Liver (tissue), 9 donors: ENCODE results near the gene KATNIP. TPM values are rescaled to one million over a fixed set of nuclear protein-coding genes. Genes with fewer than 3 reads are reported as not detected.

Experiments
- DNase-seq: peaks from one replicate; pipeline ENCODE4 v3.0.0-alpha.2; 2017; ENCODE audit warnings: low spot score
- H3K27ac ChIP-seq, 2 donors: one replicate each; pipeline ENCODE4 v1.7.0; 2013; ENCODE audit warnings: inconsistent platforms in 2 of 2, low read length in 2 of 2, control low read depth in 1 of 2, low read depth in 1 of 2, mild to moderate bottlenecking in 1 of 2
- H3K27me3 ChIP-seq, 4 donors: one replicate each; pipeline versions ENCODE4 v1.6.1 to v1.7.0; 2013; ENCODE audit warnings: low read length in 3 of 4, inconsistent platforms in 1 of 4, mild to moderate bottlenecking in 1 of 4, moderate library complexity in 1 of 4; ENCODE audit not compliant: control insufficient read depth in 4 of 4, insufficient read depth in 4 of 4
- H3K36me3 ChIP-seq, 4 donors: one replicate each; pipeline versions ENCODE4 v1.6.1 to v1.7.0; 2013; ENCODE audit warnings: low read length in 3 of 4, mild to moderate bottlenecking in 3 of 4, low read depth in 1 of 4, moderate library complexity in 1 of 4; ENCODE audit not compliant: control insufficient read depth in 4 of 4, insufficient read depth in 3 of 4
- H3K4me1 ChIP-seq, 4 donors: one replicate each; pipeline versions ENCODE4 v1.6.1 to v1.7.0; 2013; ENCODE audit warnings: low read length in 3 of 4, mild to moderate bottlenecking in 3 of 4, moderate library complexity in 1 of 4; ENCODE audit not compliant: control insufficient read depth in 4 of 4, insufficient read depth in 4 of 4
- H3K4me3 ChIP-seq, 3 donors: one replicate each; pipeline versions ENCODE4 v1.6.1 to v1.7.0; 2013; ENCODE audit warnings: low read length in 3 of 3, control low read depth in 1 of 3, low read depth in 1 of 3, mild to moderate bottlenecking in 1 of 3
- H3K9ac ChIP-seq, 2 donors: one replicate each; pipeline ENCODE4 v1.7.0; 2013; ENCODE audit warnings: low read length in 2 of 2, mild to moderate bottlenecking in 2 of 2, moderate library complexity in 2 of 2, control low read depth in 1 of 2, low read depth in 1 of 2
- H3K9me3 ChIP-seq, 4 donors: one replicate each; pipeline versions ENCODE4 v1.6.1 to v1.7.0; 2013; ENCODE audit warnings: low read length in 3 of 4; ENCODE audit not compliant: control insufficient read depth in 4 of 4
- EGR1 ChIP-seq, 2 donors: IDR thresholded peaks; 2 replicates each; pipeline ENCODE4 v1.6.1; 2016 to 2018; ENCODE audit warnings: antibody characterized with exemption in 2 of 2, low read depth in 2 of 2
- FOXA1 ChIP-seq: IDR thresholded peaks from 2 replicates; pipeline ENCODE4 v1.6.1; 2016; ENCODE audit warnings: antibody characterized with exemption
- FOXA2 ChIP-seq: IDR thresholded peaks from 2 replicates; pipeline ENCODE4 v1.6.1; 2016; ENCODE audit warnings: antibody characterized with exemption
- GABPA ChIP-seq, 2 donors: IDR thresholded peaks in 1 of 2; conservative IDR thresholded peaks in 1 of 2; 2 replicates each; pipeline ENCODE4 v1.6.1; 2016; ENCODE audit warnings: antibody characterized with exemption in 2 of 2, mild to moderate bottlenecking in 1 of 2, moderate library complexity in 1 of 2
- HNF4G ChIP-seq: IDR thresholded peaks from 2 replicates; pipeline ENCODE4 v1.6.1; 2016; ENCODE audit warnings: antibody characterized with exemption
- JUND ChIP-seq, 2 donors: IDR thresholded peaks; 2 replicates each; pipeline ENCODE4 v1.6.1; 2016; ENCODE audit warnings: antibody characterized with exemption in 2 of 2
- NR2F2 ChIP-seq: IDR thresholded peaks from 2 replicates; pipeline ENCODE4 v1.6.1; 2016; ENCODE audit warnings: antibody characterized with exemption
- RAD21 ChIP-seq, 2 donors: IDR thresholded peaks; 2 replicates each; pipeline ENCODE4 v1.6.1; 2016; ENCODE audit warnings: antibody characterized with exemption in 2 of 2, mild to moderate bottlenecking in 2 of 2
- SP1 ChIP-seq: IDR thresholded peaks from 2 replicates; pipeline ENCODE4 v1.6.1; 2018; ENCODE audit warnings: antibody characterized with exemption, mild to moderate bottlenecking
- TAF1 ChIP-seq: conservative IDR thresholded peaks from 2 replicates; pipeline ENCODE4 v1.6.1; 2016; ENCODE audit warnings: antibody characterized with exemption, mild to moderate bottlenecking
- YY1 ChIP-seq: IDR thresholded peaks from 2 replicates; pipeline ENCODE4 v1.6.1; 2016; ENCODE audit warnings: antibody characterized with exemption, mild to moderate bottlenecking
- WGBS: extraction: QIAGEN DNeasy Blood & Tissue Kit; methylation state at CpG from one replicate; pipeline ENCODE4 v1.1.7; 2013; 5-methylcytosine and 5-hydroxymethylcytosine counted together
- polyA plus RNA-seq, 2 donors: library from polyadenylated mRNA; stranded (reverse) in 1 of 2; unstranded in 1 of 2; fragments of 200-250 nt in 1 of 2; fragments of >200 nt in 1 of 2; fragmentation: Nextera tagmentation in 1 of 2; extraction: Ambion mirVana in 1 of 2; gene quantifications; one replicate each; pipeline versions ENCODE4 v1.2.1 to v1.2.3, GENCODE V29; 2013 to 2015
- total RNA-seq, 2 donors: library from RNA; depleted of rRNA; stranded (reverse); fragments of >200 nt; gene quantifications; one replicate each; pipeline ENCODE4 v1.2.3, GENCODE V29; 2014
- TF ChIP-seq, protein P1 (sequence below): IDR thresholded peaks from 2 replicates; pipeline ENCODE4 v1.6.1; 2016; ENCODE audit warnings: antibody characterized with exemption
- TF ChIP-seq, protein P2 (sequence below): IDR thresholded peaks from 2 replicates; pipeline ENCODE4 v1.6.1; 2016; ENCODE audit warnings: antibody characterized with exemption
- TF ChIP-seq, protein P3 (sequence below): fragments of 150-350 bp; IDR thresholded peaks from 2 replicates; pipeline ENCODE4 v1.5.1; 2017; ENCODE audit warnings: improper control_type of control experiment, low read depth, low read length; ENCODE audit not compliant: missing input control
- TF ChIP-seq, protein P4 (sequence below): IDR thresholded peaks from 2 replicates; pipeline ENCODE4 v1.6.1; 2016; ENCODE audit warnings: antibody characterized with exemption, mild to moderate bottlenecking
- donor health status: healthy.
- donor health status: healthy.
- donor health status: healthy.
- donor health status: healthy.
- donor health status: healthy.

KATNIP gene
- total and polyA plus RNA-seq, 4 donors: 2.0 to 6.5 (median 4.5) TPM

DNA sequence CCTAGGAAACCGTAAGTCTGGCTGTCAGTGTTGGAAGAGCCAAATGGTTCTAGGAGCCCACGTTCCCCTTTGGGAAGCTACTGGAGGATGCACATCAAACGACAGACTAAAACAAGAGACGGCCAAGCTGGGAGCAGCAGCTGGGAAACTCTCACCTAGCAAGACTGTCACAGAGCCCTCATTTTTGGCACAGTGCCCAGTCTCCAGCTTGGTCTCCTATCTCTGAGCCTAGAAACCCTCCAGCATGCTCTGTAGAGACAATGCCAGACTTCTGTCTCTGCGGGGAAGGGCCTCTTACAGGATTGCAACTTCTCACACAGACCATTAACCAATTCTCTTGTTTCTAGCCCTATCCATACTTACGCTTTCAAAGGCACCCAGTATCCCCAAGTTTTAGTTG lies 23.8 kb upstream of the KATNIP start (continued):
- no peak for TF ChIP-seq GABPA (IDR thresholded peaks at IDR 0.05 in 1 of 2, conservative IDR thresholded peaks at IDR 0.05 in 1 of 2)
- TF ChIP-seq RAD21 (IDR thresholded peaks at IDR 0.05): no peak
- no peak for TF ChIP-seq EGR1 (IDR thresholded peaks at IDR 0.05; ENCODE audit: low read depth in 2 of 2)
- no peak for TF ChIP-seq JUND (IDR thresholded peaks at IDR 0.05)
- TF ChIP-seq, protein P1, sequence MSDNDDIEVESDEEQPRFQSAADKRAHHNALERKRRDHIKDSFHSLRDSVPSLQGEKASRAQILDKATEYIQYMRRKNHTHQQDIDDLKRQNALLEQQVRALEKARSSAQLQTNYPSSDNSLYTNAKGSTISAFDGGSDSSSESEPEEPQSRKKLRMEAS: no peak
- no peak for TF ChIP-seq FOXA2

DNA sequence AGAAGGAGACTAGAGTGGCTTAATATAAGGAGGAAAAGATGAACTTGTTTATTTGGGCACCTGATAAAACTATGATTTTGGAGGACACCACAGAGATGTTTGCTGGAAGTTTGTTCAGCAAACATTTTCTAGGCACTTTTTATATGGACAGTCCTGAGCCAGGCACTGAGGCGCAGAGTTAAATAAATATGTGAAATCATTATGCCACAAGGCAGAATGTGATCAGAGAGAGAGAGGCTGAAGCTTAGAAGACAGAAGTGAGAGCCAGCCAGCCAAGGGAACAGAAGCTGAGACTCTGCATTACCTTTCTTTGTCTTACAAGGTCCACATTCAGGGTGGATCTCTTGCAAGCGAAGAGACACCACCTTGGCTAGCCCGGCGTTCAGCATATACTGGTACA lies 21.6 kb upstream of the KATNIP start:
- Histone ChIP-seq H3K36me3 (peaks cover 6 to 82% (median 58%) of the 10 kb centered on the region in 4 donors), H3K9me3 (no peaks in the 10 kb centered on the region), H3K4me3 (no peak overlapping the region), H3K4me1 (no peaks in the 10 kb centered on the region), H3K27me3 (no peaks in the 10 kb centered on the region), H3K27ac (no peak overlapping the region), H3K9ac (no peak overlapping the region)
- DNase-seq: no peak
- TF ChIP-seq, protein P2, sequence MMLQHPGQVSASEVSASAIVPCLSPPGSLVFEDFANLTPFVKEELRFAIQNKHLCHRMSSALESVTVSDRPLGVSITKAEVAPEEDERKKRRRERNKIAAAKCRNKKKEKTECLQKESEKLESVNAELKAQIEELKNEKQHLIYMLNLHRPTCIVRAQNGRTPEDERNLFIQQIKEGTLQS: no peak
- TF ChIP-seq, protein P3, sequence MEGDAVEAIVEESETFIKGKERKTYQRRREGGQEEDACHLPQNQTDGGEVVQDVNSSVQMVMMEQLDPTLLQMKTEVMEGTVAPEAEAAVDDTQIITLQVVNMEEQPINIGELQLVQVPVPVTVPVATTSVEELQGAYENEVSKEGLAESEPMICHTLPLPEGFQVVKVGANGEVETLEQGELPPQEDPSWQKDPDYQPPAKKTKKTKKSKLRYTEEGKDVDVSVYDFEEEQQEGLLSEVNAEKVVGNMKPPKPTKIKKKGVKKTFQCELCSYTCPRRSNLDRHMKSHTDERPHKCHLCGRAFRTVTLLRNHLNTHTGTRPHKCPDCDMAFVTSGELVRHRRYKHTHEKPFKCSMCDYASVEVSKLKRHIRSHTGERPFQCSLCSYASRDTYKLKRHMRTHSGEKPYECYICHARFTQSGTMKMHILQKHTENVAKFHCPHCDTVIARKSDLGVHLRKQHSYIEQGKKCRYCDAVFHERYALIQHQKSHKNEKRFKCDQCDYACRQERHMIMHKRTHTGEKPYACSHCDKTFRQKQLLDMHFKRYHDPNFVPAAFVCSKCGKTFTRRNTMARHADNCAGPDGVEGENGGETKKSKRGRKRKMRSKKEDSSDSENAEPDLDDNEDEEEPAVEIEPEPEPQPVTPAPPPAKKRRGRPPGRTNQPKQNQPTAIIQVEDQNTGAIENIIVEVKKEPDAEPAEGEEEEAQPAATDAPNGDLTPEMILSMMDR: no peak
- no peak for TF ChIP-seq HNF4G
- TF ChIP-seq, protein P4, sequence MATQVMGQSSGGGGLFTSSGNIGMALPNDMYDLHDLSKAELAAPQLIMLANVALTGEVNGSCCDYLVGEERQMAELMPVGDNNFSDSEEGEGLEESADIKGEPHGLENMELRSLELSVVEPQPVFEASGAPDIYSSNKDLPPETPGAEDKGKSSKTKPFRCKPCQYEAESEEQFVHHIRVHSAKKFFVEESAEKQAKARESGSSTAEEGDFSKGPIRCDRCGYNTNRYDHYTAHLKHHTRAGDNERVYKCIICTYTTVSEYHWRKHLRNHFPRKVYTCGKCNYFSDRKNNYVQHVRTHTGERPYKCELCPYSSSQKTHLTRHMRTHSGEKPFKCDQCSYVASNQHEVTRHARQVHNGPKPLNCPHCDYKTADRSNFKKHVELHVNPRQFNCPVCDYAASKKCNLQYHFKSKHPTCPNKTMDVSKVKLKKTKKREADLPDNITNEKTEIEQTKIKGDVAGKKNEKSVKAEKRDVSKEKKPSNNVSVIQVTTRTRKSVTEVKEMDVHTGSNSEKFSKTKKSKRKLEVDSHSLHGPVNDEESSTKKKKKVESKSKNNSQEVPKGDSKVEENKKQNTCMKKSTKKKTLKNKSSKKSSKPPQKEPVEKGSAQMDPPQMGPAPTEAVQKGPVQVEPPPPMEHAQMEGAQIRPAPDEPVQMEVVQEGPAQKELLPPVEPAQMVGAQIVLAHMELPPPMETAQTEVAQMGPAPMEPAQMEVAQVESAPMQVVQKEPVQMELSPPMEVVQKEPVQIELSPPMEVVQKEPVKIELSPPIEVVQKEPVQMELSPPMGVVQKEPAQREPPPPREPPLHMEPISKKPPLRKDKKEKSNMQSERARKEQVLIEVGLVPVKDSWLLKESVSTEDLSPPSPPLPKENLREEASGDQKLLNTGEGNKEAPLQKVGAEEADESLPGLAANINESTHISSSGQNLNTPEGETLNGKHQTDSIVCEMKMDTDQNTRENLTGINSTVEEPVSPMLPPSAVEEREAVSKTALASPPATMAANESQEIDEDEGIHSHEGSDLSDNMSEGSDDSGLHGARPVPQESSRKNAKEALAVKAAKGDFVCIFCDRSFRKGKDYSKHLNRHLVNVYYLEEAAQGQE: no peak
- WGBS: 95% methylated on average over 4 of the region's 4 CpGs

DNA sequence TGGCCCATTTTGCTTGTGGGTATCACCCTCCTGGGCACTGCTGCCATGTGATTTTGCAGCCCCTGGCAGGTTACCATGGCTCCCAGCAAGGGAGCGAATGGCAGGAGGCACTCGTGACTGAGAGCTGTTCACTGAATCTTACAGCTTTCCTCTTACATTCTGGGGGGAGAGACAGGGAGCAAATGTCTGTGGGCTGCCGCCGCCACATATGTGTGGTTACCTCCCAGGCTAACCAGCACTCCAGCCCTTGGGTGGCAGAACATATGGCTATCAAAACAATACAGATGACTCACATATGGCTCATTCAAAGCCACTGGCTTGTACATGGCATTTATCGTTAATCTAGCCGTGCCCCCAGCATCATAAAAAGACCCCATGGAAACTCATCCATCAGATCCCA lies 20.0 kb upstream of the KATNIP start:
- Histone ChIP-seq H3K4me1 (no peaks in the 10 kb centered on the region), H3K36me3 (peaks cover 8 to 84% (median 61%) of the 10 kb centered on the region in 4 donors), H3K9me3 (no peaks in the 10 kb centered on the region), H3K4me3 (no peak overlapping the region), H3K27ac (no peak overlapping the region), H3K9ac (no peak overlapping the region), H3K27me3 (no peaks in the 10 kb centered on the region)
- no peak for DNase-seq
- TF ChIP-seq FOXA2: no peak
- TF ChIP-seq, protein P2: no peak
- no peak for TF ChIP-seq EGR1 (IDR thresholded peaks at IDR 0.05; ENCODE audit: low read depth in 2 of 2)
- TF ChIP-seq YY1: no peak
- TF ChIP-seq FOXA1: no peak
- TF ChIP-seq HNF4G: no peak
- no peak for TF ChIP-seq NR2F2
- no peak for TF ChIP-seq SP1
- no peak for TF ChIP-seq TAF1
- TF ChIP-seq, protein P4: no peak
- TF ChIP-seq JUND (IDR thresholded peaks at IDR 0.05): no peak
- TF ChIP-seq, protein P1: no peak
- TF ChIP-seq GABPA (IDR thresholded peaks at IDR 0.05 in 1 of 2, conservative IDR thresholded peaks at IDR 0.05 in 1 of 2): no peak
- TF ChIP-seq, protein P3: no peak
- WGBS: 94% methylated on average over 6 of the region's 6 CpGs
